HEK293T (cell line): ENCODE measurements around the gene UTP4.

ENCODE experiments used
- ARNT ChIP-seq: fragments of 450-650 bp; IDR thresholded peaks from 2 replicates; pipeline ENCODE4 v1.6.1; 2017; ENCODE audit warnings: mild to moderate bottlenecking
- BHLHE40 ChIP-seq: fragments of 450-650 bp; IDR thresholded peaks from 2 replicates; pipeline ENCODE4 v1.6.1; 2016; ENCODE audit warnings: mild to moderate bottlenecking, moderate library complexity, borderline replicate concordance
- CTBP1 ChIP-seq: fragments of 450-650 bp; IDR thresholded peaks from 2 replicates; pipeline ENCODE4 v1.6.1; 2016; ENCODE audit warnings: borderline replicate concordance
- FOXK2 ChIP-seq: fragments of 450-650 bp; IDR thresholded peaks from 2 replicates; pipeline ENCODE4 v1.6.1; 2016; ENCODE audit warnings: mild to moderate bottlenecking
- FOXM1 ChIP-seq: fragments of 450-650 bp; IDR thresholded peaks from 2 replicates; pipeline ENCODE4 v1.6.1; 2017; ENCODE audit warnings: mild to moderate bottlenecking, borderline replicate concordance
- HDGF ChIP-seq: fragments of 450-650 bp; IDR thresholded peaks from 2 replicates; pipeline ENCODE4 v1.6.1; 2017; ENCODE audit warnings: antibody characterized with exemption, borderline replicate concordance
- PKNOX1 ChIP-seq: fragments of 450-650 bp; IDR thresholded peaks from 2 replicates; pipeline ENCODE4 v1.6.1; 2016
- SP1 ChIP-seq: fragments of 450-650 bp; IDR thresholded peaks from 2 replicates; pipeline ENCODE4 v1.6.1; 2017

GRCh38 chr16:69176033-69176800 lies 43.8 kb downstream of the UTP4 start:
- TF ChIP-seq SP1 (no peak), FOXM1 (no peak), PKNOX1 (no peak), BHLHE40 (no peak), HDGF (no peak), FOXK2 (no peak), ARNT (no peak), CTBP1 (no peak)
